Uterus (tissue), 4 donors: Measurements from ENCODE around the gene EML1. TPM values are rescaled to one million over a fixed set of nuclear protein-coding genes. Genes with fewer than 3 reads are reported as not detected.

Experiments
- DNase-seq, 2 donors: peaks; one replicate each; pipeline ENCODE4 v3.0.0-alpha.2; 2019 to 2020
- H3K27ac ChIP-seq, 2 donors: fragments of 200-600 bp; sonication (generic); 1 replicate in 1 of 2; 2 replicates in 1 of 2; pipeline ENCODE4 v1.5.1; 2016 to 2018
- H3K27me3 ChIP-seq, 2 donors: fragments of 200-600 bp; sonication (generic); one replicate each; pipeline ENCODE4 v1.5.1; 2018 to 2019; ENCODE audit warnings: control low read depth in 1 of 2
- H3K36me3 ChIP-seq, 2 donors: fragments of 200-600 bp; sonication (generic); one replicate each; pipeline ENCODE4 v1.5.1; 2019; ENCODE audit warnings: control low read depth in 1 of 2
- H3K4me1 ChIP-seq, 2 donors: fragments of 200-600 bp; sonication (generic); one replicate each; pipeline ENCODE4 v1.5.1; 2018 to 2019; ENCODE audit warnings: control low read depth in 1 of 2
- H3K4me3 ChIP-seq, 2 donors: fragments of 200-600 bp; sonication (generic); 1 replicate in 1 of 2; 2 replicates in 1 of 2; pipeline ENCODE4 v1.5.1; 2018 to 2019; ENCODE audit warnings: mild to moderate bottlenecking in 1 of 2
- H3K9me3 ChIP-seq, 2 donors: fragments of 200-600 bp; sonication (generic); one replicate each; pipeline ENCODE4 v1.5.1; 2019; ENCODE audit warnings: control low read depth in 1 of 2
- CTCF ChIP-seq, 4 experiments: fragments of 200-600 bp in 2 of 4; fragments of 450-650 bp in 2 of 4; sonication (generic) in 2 of 4; IDR thresholded peaks; one replicate each; pipeline ENCODE4 v1.5.1; 2016 to 2019; ENCODE audit warnings: antibody characterized with exemption in 4 of 4, mild to moderate bottlenecking in 2 of 4, moderate library complexity in 1 of 4
- POLR2A ChIP-seq, 2 donors: fragments of 450-650 bp; IDR thresholded peaks; one replicate each; pipeline ENCODE4 v1.6.1; 2016; ENCODE audit warnings: antibody characterized with exemption in 2 of 2, mild to moderate bottlenecking in 1 of 2, moderate library complexity in 1 of 2
- intact Hi-C: fragments of 100-400 bp; cut with DNase I; formaldehyde crosslinking; loops from one replicate; pipeline ENCODE4 v1.15.1; 2023; ENCODE audit warnings: low total_unique reads
- total RNA-seq, 4 donors: library from RNA; depleted of rRNA in 3 of 4; stranded (reverse); fragments of >200 nt in 3 of 4; gene quantifications; one replicate each; pipeline versions ENCODE4 v1.1.0 to v1.2.4, GENCODE V29; 2014 to 2023
- donor health status: DM: yes; HTN: yes; CAD: no.

The EML1 gene
- total RNA-seq, 4 donors from 2014 or later, result 51.4 to 184 (median 84.4) TPM

- peak in 1 of 2 donors; percentile 16 for DNase-seq
- Histone ChIP-seq H3K27ac (no peak overlapping the region), H3K9me3 (no peaks in the 10 kb centered on the region), H3K4me1 (peaks cover 0 to 24% of the 10 kb centered on the region in 2 donors), H3K27me3 (no peaks in the 10 kb centered on the region), H3K36me3 (no peaks in the 10 kb centered on the region), H3K4me3 (no peak overlapping the region)
- TF ChIP-seq CTCF (IDR thresholded peaks at IDR 0.05), result no peak
- no peak for TF ChIP-seq POLR2A (IDR thresholded peaks at IDR 0.05)
- intact Hi-C loops, result no loop called here
Measured at GRCh38 chr14:99754141-99755067, 38.8 kb upstream of the EML1 start.

GRCh38 chr14:99755068-99755405 lies 38.2 kb upstream of the EML1 start:
- Histone ChIP-seq H3K4me3 (no peak overlapping the region), H3K36me3 (no peaks in the 10 kb centered on the region), H3K4me1 (peaks cover 0 to 24% of the 10 kb centered on the region in 2 donors), H3K9me3 (no peaks in the 10 kb centered on the region), H3K27me3 (no peaks in the 10 kb centered on the region), H3K27ac (no peak overlapping the region)
- intact Hi-C loops, result no loop called here
- no peak for DNase-seq
- TF ChIP-seq CTCF (IDR thresholded peaks at IDR 0.05) (no peak), POLR2A (IDR thresholded peaks at IDR 0.05) (no peak)

GRCh38 chr14:99755629-99756603 lies 37.3 kb upstream of the EML1 start:
- Histone ChIP-seq H3K27me3 (no peaks in the 10 kb centered on the region), H3K36me3 (no peaks in the 10 kb centered on the region), H3K27ac (peak overlapping the region in 1 of 2 donors; percentile 53), H3K9me3 (no peaks in the 10 kb centered on the region), H3K4me1 (peaks cover 0 to 24% of the 10 kb centered on the region in 2 donors), H3K4me3 (no peak overlapping the region)
- peak; percentile 89 to 90 for DNase-seq
- TF ChIP-seq POLR2A (IDR thresholded peaks at IDR 0.05) (no peak), CTCF (IDR thresholded peaks at IDR 0.05) (no peak)
- intact Hi-C loops, result no loop called here

GRCh38 chr14:99756796-99757195 lies 36.4 kb upstream of the EML1 start:
- intact Hi-C loops, result no loop called here

More at GRCh38 chr14:99756796-99757195, 36.4 kb upstream of the EML1 start:
- DNase-seq, result peak in 1 of 2 donors; percentile 27
- H3K27ac ChIP-seq, result peak overlapping the region in 1 of 2 donors; percentile 53
- no peaks in the 10 kb centered on the region for H3K36me3 ChIP-seq
- no peak overlapping the region for H3K4me3 ChIP-seq
- TF ChIP-seq POLR2A (IDR thresholded peaks at IDR 0.05) (no peak), CTCF (IDR thresholded peaks at IDR 0.05) (no peak)
- H3K27me3 ChIP-seq, result no peaks in the 10 kb centered on the region
- H3K4me1 ChIP-seq, result peaks cover 0 to 24% of the 10 kb centered on the region in 2 donors
- H3K9me3 ChIP-seq, result no peaks in the 10 kb centered on the region
